Measurements from ENCODE around the gene AHR. TPM values are rescaled to one million over a fixed set of nuclear protein-coding genes. Genes with fewer than 3 reads are reported as not detected.

AHR gene
- total and polyA plus RNA-seq, 2 experiments from 2014 or later, result 10.6 to 69.8 TPM

DNA sequence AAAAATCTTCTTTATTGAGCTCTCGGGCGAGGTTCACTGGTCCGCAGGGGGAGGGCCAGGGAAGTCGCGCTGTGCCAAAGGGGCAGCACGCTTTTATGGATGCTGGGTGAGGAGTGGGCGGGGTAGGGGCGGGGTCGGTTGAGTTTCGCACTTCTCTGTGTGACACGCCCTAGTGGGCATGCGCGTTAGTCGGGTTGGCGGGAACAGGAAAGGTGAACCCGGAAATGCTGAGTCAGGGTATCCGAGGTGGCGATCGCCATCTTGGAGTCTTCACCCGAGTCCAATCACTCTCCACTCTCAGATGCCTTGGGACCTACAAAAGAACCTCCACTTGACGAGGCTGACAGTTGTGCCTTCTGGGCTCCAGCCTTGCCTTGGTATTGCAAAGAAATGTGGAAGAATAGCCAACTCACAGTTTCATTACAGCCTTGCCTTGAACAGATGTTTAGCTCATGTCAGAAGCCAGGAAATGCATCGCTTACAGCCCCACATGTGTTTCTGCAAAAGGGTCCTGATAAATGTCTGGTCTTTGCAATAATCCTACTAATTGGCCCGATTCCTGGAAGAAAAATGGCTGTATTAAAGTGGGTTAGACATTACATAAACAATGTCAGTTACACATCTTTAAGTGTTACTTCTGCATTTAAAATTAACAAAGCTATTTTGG is 64.1 kb downstream of the AHR start:
- no peak for DNase-seq (ENCODE audit: low spot score)
- TF ChIP-seq EZH2 (IDR thresholded peaks at IDR 0.05; ENCODE audit: borderline replicate concordance), result no peak
- no peak for TF ChIP-seq EZH2phosphoT487 (IDR thresholded peaks at IDR 0.05; ENCODE audit: low read depth, severe bottlenecking, unreplicated experiment)
- TF ChIP-seq, protein P1, sequence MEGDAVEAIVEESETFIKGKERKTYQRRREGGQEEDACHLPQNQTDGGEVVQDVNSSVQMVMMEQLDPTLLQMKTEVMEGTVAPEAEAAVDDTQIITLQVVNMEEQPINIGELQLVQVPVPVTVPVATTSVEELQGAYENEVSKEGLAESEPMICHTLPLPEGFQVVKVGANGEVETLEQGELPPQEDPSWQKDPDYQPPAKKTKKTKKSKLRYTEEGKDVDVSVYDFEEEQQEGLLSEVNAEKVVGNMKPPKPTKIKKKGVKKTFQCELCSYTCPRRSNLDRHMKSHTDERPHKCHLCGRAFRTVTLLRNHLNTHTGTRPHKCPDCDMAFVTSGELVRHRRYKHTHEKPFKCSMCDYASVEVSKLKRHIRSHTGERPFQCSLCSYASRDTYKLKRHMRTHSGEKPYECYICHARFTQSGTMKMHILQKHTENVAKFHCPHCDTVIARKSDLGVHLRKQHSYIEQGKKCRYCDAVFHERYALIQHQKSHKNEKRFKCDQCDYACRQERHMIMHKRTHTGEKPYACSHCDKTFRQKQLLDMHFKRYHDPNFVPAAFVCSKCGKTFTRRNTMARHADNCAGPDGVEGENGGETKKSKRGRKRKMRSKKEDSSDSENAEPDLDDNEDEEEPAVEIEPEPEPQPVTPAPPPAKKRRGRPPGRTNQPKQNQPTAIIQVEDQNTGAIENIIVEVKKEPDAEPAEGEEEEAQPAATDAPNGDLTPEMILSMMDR (IDR thresholded peaks at IDR 0.05; ENCODE audit: poor library complexity), result no peak
- no peaks in the 10 kb centered on the region for H3K27me3 ChIP-seq
- 87% methylated on average over 20 of the region's 23 CpGs for WGBS (ENCODE audit: low lambda C conversion rate, missing lambda C conversion rate)
- H3K27ac ChIP-seq, result peak overlapping the region; percentile 28
- no peak overlapping the region for H3K4me2 ChIP-seq
- H3K9me3 ChIP-seq (ENCODE audit: low read depth), result no peaks in the 10 kb centered on the region
- no peaks in the 10 kb centered on the region for H3K36me3 ChIP-seq (replicated peaks; ENCODE audit: insufficient read depth, low read depth)
- no peak overlapping the region for H2AFZ ChIP-seq
- H3K79me2 ChIP-seq, result no peaks in the 10 kb centered on the region
- no peak overlapping the region for H3K4me3 ChIP-seq
- H3K9me2 ChIP-seq (replicated peaks; ENCODE audit: insufficient read depth), result no peaks in the 10 kb centered on the region
- peaks cover 3% of the 10 kb centered on the region for H3K4me1 ChIP-seq (ENCODE audit: insufficient read depth)
- no peaks in the 10 kb centered on the region for H4K20me1 ChIP-seq (ENCODE audit: insufficient read depth, poor library complexity, severe bottlenecking)

DNA sequence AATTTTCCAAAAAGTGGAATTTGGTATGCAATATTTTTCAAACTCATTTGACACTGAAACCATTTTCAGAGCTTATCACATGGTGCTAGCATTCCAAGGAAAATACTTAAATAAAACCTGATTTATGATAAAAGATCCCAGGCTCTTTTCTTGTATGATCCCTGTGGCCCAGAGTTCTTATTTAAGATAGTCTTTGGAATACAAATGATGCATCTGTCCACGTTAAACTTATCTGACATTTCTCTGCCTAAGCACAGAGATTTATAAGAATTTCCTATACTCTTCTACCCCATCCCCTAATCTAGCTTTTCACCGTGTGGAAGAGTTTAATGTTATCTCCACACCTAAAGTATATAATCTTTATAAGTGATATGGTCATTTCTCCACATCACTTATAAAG is 66.2 kb downstream of the AHR start:
- Histone ChIP-seq H3K27ac (no peak overlapping the region), H3K4me2 (no peak overlapping the region), H3K79me2 (no peaks in the 10 kb centered on the region), H3K27me3 (no peaks in the 10 kb centered on the region), H3K9me2 (replicated peaks; ENCODE audit: insufficient read depth) (no peaks in the 10 kb centered on the region), H3K36me3 (replicated peaks; ENCODE audit: insufficient read depth, low read depth) (no peaks in the 10 kb centered on the region), H3K4me1 (ENCODE audit: insufficient read depth) (peaks cover 8% of the 10 kb centered on the region), H3K9me3 (ENCODE audit: low read depth) (no peaks in the 10 kb centered on the region), H2AFZ (no peak overlapping the region), H3K4me3 (no peak overlapping the region), H4K20me1 (ENCODE audit: insufficient read depth, poor library complexity, severe bottlenecking) (no peaks in the 10 kb centered on the region)
- no peak for DNase-seq (ENCODE audit: low spot score)
- 60% methylated on average over 2 of the region's 2 CpGs for WGBS (ENCODE audit: low lambda C conversion rate, missing lambda C conversion rate)
- TF ChIP-seq, protein P1 (IDR thresholded peaks at IDR 0.05; ENCODE audit: poor library complexity), result no peak
- TF ChIP-seq EZH2phosphoT487 (IDR thresholded peaks at IDR 0.05; ENCODE audit: low read depth, severe bottlenecking, unreplicated experiment), result no peak
- TF ChIP-seq EZH2 (IDR thresholded peaks at IDR 0.05; ENCODE audit: borderline replicate concordance), result no peak

DNA sequence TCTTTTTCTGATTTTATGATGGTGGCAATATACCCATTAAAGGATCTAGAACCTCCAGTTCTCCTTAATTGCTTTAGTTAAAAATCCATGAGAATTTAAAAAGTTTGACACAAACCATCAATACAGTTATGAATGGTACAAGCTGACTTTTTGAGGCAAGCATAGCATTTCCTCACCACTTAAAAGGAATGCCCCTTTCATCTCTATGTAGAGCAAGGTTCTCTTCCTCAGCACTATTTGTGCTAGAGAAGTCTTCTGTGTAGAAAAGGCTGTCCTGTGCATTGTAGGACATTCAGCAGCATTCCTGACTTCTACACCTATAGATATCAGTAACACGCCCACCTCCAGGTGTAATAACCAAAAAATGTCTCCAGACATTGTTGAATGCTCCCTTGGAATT is 67.3 kb downstream of the AHR start:
- TF ChIP-seq, protein P1 (IDR thresholded peaks at IDR 0.05; ENCODE audit: poor library complexity), result no peak
- TF ChIP-seq EZH2phosphoT487 (IDR thresholded peaks at IDR 0.05; ENCODE audit: low read depth, severe bottlenecking, unreplicated experiment) (no peak), EZH2 (IDR thresholded peaks at IDR 0.05; ENCODE audit: borderline replicate concordance) (no peak)
- Histone ChIP-seq H3K36me3 (replicated peaks; ENCODE audit: insufficient read depth, low read depth) (no peaks in the 10 kb centered on the region), H3K9me3 (ENCODE audit: low read depth) (no peaks in the 10 kb centered on the region), H3K4me2 (no peak overlapping the region), H4K20me1 (ENCODE audit: insufficient read depth, poor library complexity, severe bottlenecking) (no peaks in the 10 kb centered on the region), H3K9me2 (replicated peaks; ENCODE audit: insufficient read depth) (no peaks in the 10 kb centered on the region), H3K4me1 (ENCODE audit: insufficient read depth) (peaks cover 10% of the 10 kb centered on the region), H2AFZ (no peak overlapping the region), H3K79me2 (no peaks in the 10 kb centered on the region), H3K4me3 (no peak overlapping the region), H3K27me3 (no peaks in the 10 kb centered on the region), H3K27ac (no peak overlapping the region)
- 91% methylated on average over 1 of the region's 1 CpG for WGBS (ENCODE audit: low lambda C conversion rate, missing lambda C conversion rate)
- DNase-seq (ENCODE audit: low spot score), result no peak
